Measurements from ENCODE around the gene EFR3B.
"Not testable (repeated sequence)": the region's sequence is repeated elsewhere in the genome, so short reads cannot be mapped to it uniquely, and the experiment has no call there.

EFR3B gene

GRCh38 chr2:25073914-25074313, 32.0 kb downstream of the EFR3B start:
- DNase-seq: no peak

GRCh38 chr2:25074826-25075225, 33.0 kb downstream of the EFR3B start:
- DNase-seq: no peak

- no peak for DNase-seq
Measured at GRCh38 chr2:25076749-25077148, 34.9 kb downstream of the EFR3B start.

GRCh38 chr2:25077789-25078169, 35.9 kb downstream of the EFR3B start:
- no peak for DNase-seq

- peak in 1 of 14 donors; percentile 87 for DNase-seq
Measured at GRCh38 chr2:25078170-25079049, 36.5 kb downstream of the EFR3B start.

- no peak for DNase-seq
Measured at GRCh38 chr2:25079050-25079635, 37.3 kb downstream of the EFR3B start.

GRCh38 chr2:25081237-25081790, 39.4 kb downstream of the EFR3B start:
- no peak for DNase-seq

- no peak for DNase-seq
Measured at GRCh38 chr2:25082002-25082622, 40.2 kb downstream of the EFR3B start.

GRCh38 chr2:25085761-25086560, 44.1 kb downstream of the EFR3B start:
- DNase-seq: no peak

GRCh38 chr2:25088817-25089516, 47.1 kb downstream of the EFR3B start:
- no peak for DNase-seq

GRCh38 chr2:25089605-25090315, 47.9 kb downstream of the EFR3B start:
- DNase-seq: no peak

- DNase-seq: no peak
Measured at GRCh38 chr2:25090801-25091200, 48.9 kb downstream of the EFR3B start.

GRCh38 chr2:25091265-25091664, 49.4 kb downstream of the EFR3B start:
- DNase-seq: no peak

GRCh38 chr2:25098056-25098455, 56.2 kb downstream of the EFR3B start:
- DNase-seq: peak in 2 of 14 donors; percentile 9 to 14

- peak in 2 of 14 donors; percentile 19 to 90 for DNase-seq
Measured at GRCh38 chr2:25098670-25099486, 57.0 kb downstream of the EFR3B start.

- DNase-seq: not testable (repeated sequence)
Measured at GRCh38 chr2:25102352-25102751, 60.5 kb downstream of the EFR3B start.

GRCh38 chr2:25103287-25103871, 61.5 kb downstream of the EFR3B start:
- peak in 2 of 14 donors; percentile 11 to 70 for DNase-seq

- no peak for DNase-seq
Measured at GRCh38 chr2:25104736-25105135, 62.9 kb downstream of the EFR3B start.

GRCh38 chr2:25105336-25106085, 63.6 kb downstream of the EFR3B start:
- DNase-seq: peak in 2 of 14 donors; percentile 20 to 27

Measured in C1 segment of cervical spinal cord (tissue), 14 donors.